ENCODE measurements around the gene POLR1A. TPM values are rescaled to one million over a fixed set of nuclear protein-coding genes. Genes with fewer than 3 reads are reported as not detected.

POLR1A gene
- total and polyA plus RNA-seq, 7 experiments from 2014 or later, result 2.9 to 44.4 (median 19.0) TPM

DNA sequence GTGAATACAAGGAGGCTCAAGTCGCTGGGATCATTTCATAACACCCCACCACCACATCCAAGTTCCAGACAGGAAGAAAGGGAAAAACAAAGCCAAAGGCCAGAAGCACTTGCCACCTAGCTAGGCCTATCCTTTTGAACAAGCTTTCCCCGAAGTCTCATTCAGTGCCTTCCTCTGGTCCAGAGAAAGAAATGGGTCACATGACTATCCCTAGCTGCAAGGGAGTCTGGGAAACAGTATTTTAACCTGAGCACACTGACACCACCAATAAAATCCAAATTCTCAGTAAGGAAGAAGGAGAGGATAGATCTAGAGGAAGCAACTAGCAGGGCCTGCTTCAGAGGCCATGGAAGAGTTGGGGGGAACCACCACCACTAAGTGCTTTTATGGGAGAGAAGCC is 91.2 kb downstream of the POLR1A start:
- ChIA-PET POLR2A (interaction anchor here (1.4 kb wide), 1 partner anchor 161 kb away, joined by 4 read pairs; no protein-coding TSS in a partner anchor), CTCF (no interaction called here)
- Histone ChIP-seq H3K27me3 (ENCODE audit: control insufficient read depth in 2 of 2, insufficient read depth in 2 of 2, low read length in 2 of 2) (no peaks in the 10 kb centered on the region), H3K27ac (ENCODE audit: low read depth, low read length) (no peak overlapping the region), H3K9me3 (ENCODE audit: control insufficient read depth in 2 of 3, low read length in 3 of 3) (peaks cover 0 to 6% (median 4%) of the 10 kb centered on the region in 3 experiments), H3K4me1 (ENCODE audit: control insufficient read depth in 2 of 2, insufficient read depth in 2 of 2, low read length in 2 of 2) (peaks cover 5 to 9% of the 10 kb centered on the region in 2 donors), H3K4me3 (ENCODE audit: low read length) (no peak overlapping the region), H3K36me3 (ENCODE audit: control insufficient read depth in 2 of 3, insufficient read depth in 3 of 3, low read length in 3 of 3) (no peaks in the 10 kb centered on the region)
- Mint-ChIP-seq H3K4me1 (peaks cover 0 to 31% (median 18%) of the 10 kb centered on the region in 7 donors), H3K36me3 (peaks cover 0 to 25% (median 12%) of the 10 kb centered on the region in 5 donors), H3K9me3 (peaks cover 0 to 17% (median 11%) of the 10 kb centered on the region in 11 donors), H3K27me3 (no peaks in the 10 kb centered on the region), H3K27ac (peak overlapping the region in 3 of 9 donors; percentile 14 to 65 (median 57)), H3K4me3 (no peak overlapping the region)
- intact Hi-C loops (cut with micrococcal nuclease), result no loop called here
- ATAC-seq (no peak), DNase-seq (no peak)

DNA sequence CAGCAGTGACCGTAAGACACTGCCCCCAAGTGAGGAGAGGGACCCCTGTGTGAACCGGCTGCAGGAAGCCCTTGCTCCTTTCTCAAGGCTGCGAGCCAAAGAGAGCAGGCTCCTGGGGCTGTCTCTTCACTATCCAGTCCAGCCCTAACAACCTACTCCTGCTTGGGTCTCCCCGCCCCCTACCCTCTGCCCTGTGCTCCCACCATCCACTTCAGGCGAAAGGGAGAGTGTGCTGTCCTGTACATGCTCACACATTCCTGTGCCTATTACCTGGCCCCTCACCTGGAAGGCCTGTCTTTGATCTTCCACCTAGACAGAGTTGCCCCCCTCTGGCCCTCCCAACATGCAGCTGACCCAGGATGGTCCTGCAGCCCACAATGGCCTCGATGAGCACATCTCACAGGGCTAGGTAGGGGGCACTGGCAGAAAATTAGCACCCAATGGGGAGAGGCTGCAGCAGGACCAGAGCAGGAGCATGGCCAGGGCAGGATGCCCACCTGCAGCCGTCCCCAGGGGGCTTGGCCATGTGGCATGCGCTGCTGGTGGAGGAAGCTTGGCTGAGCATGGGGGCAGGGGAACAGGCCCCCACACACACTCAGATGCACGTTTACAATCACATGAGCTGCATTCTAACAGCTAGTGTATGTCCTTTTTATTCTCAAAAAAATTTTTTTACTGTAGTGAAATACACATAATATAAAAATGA is 93.5 kb downstream of the POLR1A start:
- Mint-ChIP-seq H3K27me3 (peaks cover 0 to 7% (median 0%) of the 10 kb centered on the region in 5 donors), H3K9me3 (peaks cover 0 to 24% (median 11%) of the 10 kb centered on the region in 11 donors), H3K4me3 (no peak overlapping the region), H3K27ac (peak overlapping the region in 1 of 9 donors; percentile 47), H3K4me1 (peaks cover 0 to 21% (median 12%) of the 10 kb centered on the region in 7 donors), H3K36me3 (peaks cover 0 to 27% (median 12%) of the 10 kb centered on the region in 5 donors)
- intact Hi-C loops (cut with micrococcal nuclease), result no loop called here
- H3K36me3 ChIP-seq (ENCODE audit: control insufficient read depth in 2 of 3, insufficient read depth in 3 of 3, low read length in 3 of 3), result no peaks in the 10 kb centered on the region
- no peak overlapping the region for H3K4me3 ChIP-seq (ENCODE audit: low read length)
- peaks cover 5 to 8% of the 10 kb centered on the region in 2 donors for H3K4me1 ChIP-seq (ENCODE audit: control insufficient read depth in 2 of 2, insufficient read depth in 2 of 2, low read length in 2 of 2)
- DNase-seq (no peak), ATAC-seq (no peak)
- H3K9me3 ChIP-seq (ENCODE audit: control insufficient read depth in 2 of 3, low read length in 3 of 3), result peaks cover 0 to 6% (median 4%) of the 10 kb centered on the region in 3 experiments
- POLR2A ChIA-PET, result no interaction called here
- CTCF ChIA-PET, result interaction anchor here (0.6 kb wide), 1 partner anchor 29 kb away, joined by 3 read pairs; no protein-coding TSS in a partner anchor
- H3K27me3 ChIP-seq (ENCODE audit: control insufficient read depth in 2 of 2, insufficient read depth in 2 of 2, low read length in 2 of 2), result no peaks in the 10 kb centered on the region
- H3K27ac ChIP-seq (ENCODE audit: low read depth, low read length), result no peak overlapping the region

DNA sequence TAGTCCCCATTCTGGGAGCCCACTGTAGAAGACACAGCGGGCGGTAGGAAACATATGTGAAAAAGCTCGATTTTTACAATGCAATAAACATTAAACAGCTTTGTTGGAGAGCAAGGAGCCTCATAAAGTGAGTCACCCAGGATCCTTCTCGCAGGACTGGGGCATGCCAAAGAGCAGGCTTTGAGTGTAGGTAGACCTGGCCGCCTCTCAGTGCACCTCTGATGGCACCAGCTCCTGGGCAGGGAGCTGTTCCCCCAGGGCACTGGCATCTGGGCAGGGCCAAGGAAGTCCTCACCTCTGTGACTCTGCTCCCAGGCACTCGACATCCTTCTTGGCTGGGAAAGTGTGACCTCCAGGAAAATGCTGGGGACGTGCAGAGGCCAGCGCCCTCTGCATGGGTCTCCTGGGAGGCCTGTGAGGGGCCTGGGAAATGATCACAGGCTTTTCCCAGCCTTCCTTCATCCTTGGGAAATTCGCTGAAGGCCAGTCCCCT is 94.2 kb downstream of the POLR1A start:
- POLR2A ChIA-PET, result interaction anchor here (0.6 kb wide), 1 partner anchor 30 kb away, joined by 7 read pairs; no protein-coding TSS in a partner anchor
- Histone ChIP-seq H3K4me3 (ENCODE audit: low read length) (no peak overlapping the region), H3K4me1 (ENCODE audit: control insufficient read depth in 2 of 2, insufficient read depth in 2 of 2, low read length in 2 of 2) (peaks cover under 1 to 1% of the 10 kb centered on the region in 2 donors), H3K27me3 (ENCODE audit: control insufficient read depth in 2 of 2, insufficient read depth in 2 of 2, low read length in 2 of 2) (no peaks in the 10 kb centered on the region), H3K9me3 (ENCODE audit: control insufficient read depth in 2 of 3, low read length in 3 of 3) (peaks cover 0 to 6% (median 4%) of the 10 kb centered on the region in 3 experiments), H3K36me3 (ENCODE audit: control insufficient read depth in 2 of 3, insufficient read depth in 3 of 3, low read length in 3 of 3) (no peaks in the 10 kb centered on the region), H3K27ac (ENCODE audit: low read depth, low read length) (no peak overlapping the region)
- Mint-ChIP-seq H3K4me3 (no peak overlapping the region), H3K4me1 (peaks cover 0 to 18% (median 6%) of the 10 kb centered on the region in 7 donors), H3K9me3 (peaks cover 0 to 28% (median 13%) of the 10 kb centered on the region in 11 donors), H3K27ac (no peak overlapping the region), H3K36me3 (peaks cover 0 to 31% (median 12%) of the 10 kb centered on the region in 5 donors), H3K27me3 (peaks cover 0 to 13% (median 0%) of the 10 kb centered on the region in 5 donors)
- DNase-seq (no peak), ATAC-seq (no peak)
- CTCF ChIA-PET, result no interaction called here
- intact Hi-C loops (cut with micrococcal nuclease), result no loop called here

DNA sequence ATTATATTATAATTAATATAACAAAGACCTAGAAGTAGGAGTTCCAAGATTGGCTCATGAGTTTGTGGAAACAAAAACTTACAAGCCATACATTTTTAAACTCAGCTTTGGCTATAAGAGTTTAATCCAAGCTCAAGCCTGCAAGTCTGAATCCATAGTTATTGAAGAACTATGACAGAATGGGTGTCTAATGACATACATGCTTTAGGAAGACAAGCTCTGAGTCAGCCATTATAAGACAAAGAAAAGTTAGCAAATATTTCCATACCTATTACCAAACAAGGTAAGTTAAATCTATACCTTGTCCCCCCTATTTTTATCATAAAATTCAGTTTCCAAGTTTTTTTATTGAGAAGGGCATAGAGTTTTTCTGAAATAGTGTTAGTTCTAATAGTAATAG is 95.6 kb downstream of the POLR1A start:
- ChIA-PET CTCF (no interaction called here), POLR2A (no interaction called here)
- peaks cover 0 to 19% (median 0%) of the 10 kb centered on the region in 5 donors for H3K27me3 Mint-ChIP-seq
- H3K27ac Mint-ChIP-seq, result no peak overlapping the region
- intact Hi-C loops (cut with micrococcal nuclease), result no loop called here
- no peaks in the 10 kb centered on the region for H3K27me3 ChIP-seq (ENCODE audit: control insufficient read depth in 2 of 2, insufficient read depth in 2 of 2, low read length in 2 of 2)
- peaks cover under 1 to 29% (median 12%) of the 10 kb centered on the region in 5 donors for H3K36me3 Mint-ChIP-seq
- peaks cover 0 to 6% (median 4%) of the 10 kb centered on the region in 3 experiments for H3K9me3 ChIP-seq (ENCODE audit: control insufficient read depth in 2 of 3, low read length in 3 of 3)
- H3K4me1 Mint-ChIP-seq, result peaks cover 0 to 18% (median 5%) of the 10 kb centered on the region in 7 donors
- H3K36me3 ChIP-seq (ENCODE audit: control insufficient read depth in 2 of 3, insufficient read depth in 3 of 3, low read length in 3 of 3), result no peaks in the 10 kb centered on the region
- H3K9me3 Mint-ChIP-seq, result peaks cover 5 to 31% (median 14%) of the 10 kb centered on the region in 11 donors
- H3K4me3 ChIP-seq (ENCODE audit: low read length), result no peak overlapping the region
- H3K4me3 Mint-ChIP-seq, result no peak overlapping the region
- ATAC-seq (no peak), DNase-seq (no peak)
- H3K4me1 ChIP-seq (ENCODE audit: control insufficient read depth in 2 of 2, insufficient read depth in 2 of 2, low read length in 2 of 2), result no peaks in the 10 kb centered on the region
- H3K27ac ChIP-seq (ENCODE audit: low read depth, low read length), result no peak overlapping the region

DNA sequence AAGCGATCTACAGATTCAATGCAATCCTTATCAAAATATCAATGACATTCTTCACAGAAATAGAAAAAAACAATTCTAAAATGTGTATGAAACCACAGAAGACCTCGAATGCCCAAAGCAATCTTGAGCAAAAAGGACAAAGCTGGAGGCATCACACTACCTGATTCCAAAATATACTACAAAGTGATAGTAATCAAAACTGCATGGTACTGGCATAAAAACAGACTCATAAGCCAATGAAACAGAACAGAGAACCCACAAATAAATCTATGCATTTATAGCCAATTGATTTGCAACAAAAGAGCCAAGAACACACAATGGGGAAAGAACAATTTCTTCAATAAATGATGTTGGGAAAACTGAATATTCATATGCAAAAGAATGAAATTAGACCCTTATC is 99.2 kb downstream of the POLR1A start:
- POLR2A ChIA-PET, result interaction anchor here (0.7 kb wide), 1 partner anchor 14 kb away, joined by 3 read pairs; no protein-coding TSS in a partner anchor
- intact Hi-C loops (cut with micrococcal nuclease), result no loop called here
- H3K4me1 Mint-ChIP-seq, result peaks cover 0 to 24% (median 7%) of the 10 kb centered on the region in 7 donors
- Histone ChIP-seq H3K4me1 (ENCODE audit: control insufficient read depth in 2 of 2, insufficient read depth in 2 of 2, low read length in 2 of 2) (peaks cover 0 to 1% of the 10 kb centered on the region in 2 donors), H3K27me3 (ENCODE audit: control insufficient read depth in 2 of 2, insufficient read depth in 2 of 2, low read length in 2 of 2) (no peaks in the 10 kb centered on the region), H3K27ac (ENCODE audit: low read depth, low read length) (no peak overlapping the region), H3K9me3 (ENCODE audit: control insufficient read depth in 2 of 3, low read length in 3 of 3) (no peaks in the 10 kb centered on the region), H3K36me3 (ENCODE audit: control insufficient read depth in 2 of 3, insufficient read depth in 3 of 3, low read length in 3 of 3) (no peaks in the 10 kb centered on the region), H3K4me3 (ENCODE audit: low read length) (no peak overlapping the region)
- peaks cover 0 to 26% (median 10%) of the 10 kb centered on the region in 11 donors for H3K9me3 Mint-ChIP-seq
- no peak overlapping the region for H3K27ac Mint-ChIP-seq
- peaks cover 0 to 23% (median 5%) of the 10 kb centered on the region in 5 donors for H3K36me3 Mint-ChIP-seq
- CTCF ChIA-PET, result no interaction called here
- peaks cover 0 to 19% (median 0%) of the 10 kb centered on the region in 5 donors for H3K27me3 Mint-ChIP-seq
- ATAC-seq, result no peak
- DNase-seq, result no peak
- H3K4me3 Mint-ChIP-seq, result no peak overlapping the region

DNA sequence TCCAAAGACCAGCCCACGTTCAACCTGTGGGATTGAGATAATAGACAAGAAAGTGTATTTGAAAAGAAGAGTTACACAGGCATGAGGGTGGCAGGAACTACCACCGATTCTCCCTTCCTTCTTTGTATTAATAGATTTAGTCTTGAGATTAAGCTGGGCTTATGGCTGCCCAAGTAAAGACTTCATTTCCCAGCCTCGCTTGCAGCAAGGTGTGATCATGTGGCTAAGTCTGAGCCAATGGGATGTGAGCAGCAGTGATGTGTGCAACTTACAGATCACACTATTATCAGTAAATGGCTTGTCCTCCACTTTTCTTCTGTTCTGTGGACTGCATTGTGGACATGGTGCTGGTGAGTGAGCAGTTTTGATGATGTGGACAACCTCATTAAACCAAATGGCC is 101.7 kb downstream of the POLR1A start:
- no peak overlapping the region for H3K27ac Mint-ChIP-seq
- CTCF ChIA-PET, result no interaction called here
- peaks cover 0 to 32% (median 5%) of the 10 kb centered on the region in 5 donors for H3K36me3 Mint-ChIP-seq
- peaks cover 0 to 19% (median 0%) of the 10 kb centered on the region in 5 donors for H3K27me3 Mint-ChIP-seq
- H3K27ac ChIP-seq (ENCODE audit: low read depth, low read length), result no peak overlapping the region
- POLR2A ChIA-PET, result interaction anchor here (0.8 kb wide), 1 partner anchor 33 kb away, joined by 6 read pairs; no protein-coding TSS in a partner anchor
- H3K36me3 ChIP-seq (ENCODE audit: control insufficient read depth in 2 of 3, insufficient read depth in 3 of 3, low read length in 3 of 3), result no peaks in the 10 kb centered on the region
- intact Hi-C loops (cut with micrococcal nuclease), result no loop called here
- H3K9me3 Mint-ChIP-seq, result peaks cover 3 to 27% (median 10%) of the 10 kb centered on the region in 11 donors
- H3K4me1 ChIP-seq (ENCODE audit: control insufficient read depth in 2 of 2, insufficient read depth in 2 of 2, low read length in 2 of 2), result peaks cover 11 to 27% of the 10 kb centered on the region in 2 donors
- H3K4me1 Mint-ChIP-seq, result peaks cover 23 to 43% (median 29%) of the 10 kb centered on the region in 7 donors
- no peaks in the 10 kb centered on the region for H3K9me3 ChIP-seq (ENCODE audit: control insufficient read depth in 2 of 3, low read length in 3 of 3)
- ATAC-seq, result no peak
- H3K4me3 ChIP-seq (ENCODE audit: low read length), result no peak overlapping the region
- no peak for DNase-seq
- no peak overlapping the region for H3K4me3 Mint-ChIP-seq
- no peaks in the 10 kb centered on the region for H3K27me3 ChIP-seq (ENCODE audit: control insufficient read depth in 2 of 2, insufficient read depth in 2 of 2, low read length in 2 of 2)
